ENCODE measurements around the gene CETP. TPM values are rescaled to one million over a fixed set of nuclear protein-coding genes. Genes with fewer than 3 reads are reported as not detected.

CETP gene
- total and polyA plus RNA-seq, 2 of the 13 experiments (the other 11 are each of a cell fraction or from before 2014, with no cell fraction given): 0.31 to 9.8 TPM

DNA sequence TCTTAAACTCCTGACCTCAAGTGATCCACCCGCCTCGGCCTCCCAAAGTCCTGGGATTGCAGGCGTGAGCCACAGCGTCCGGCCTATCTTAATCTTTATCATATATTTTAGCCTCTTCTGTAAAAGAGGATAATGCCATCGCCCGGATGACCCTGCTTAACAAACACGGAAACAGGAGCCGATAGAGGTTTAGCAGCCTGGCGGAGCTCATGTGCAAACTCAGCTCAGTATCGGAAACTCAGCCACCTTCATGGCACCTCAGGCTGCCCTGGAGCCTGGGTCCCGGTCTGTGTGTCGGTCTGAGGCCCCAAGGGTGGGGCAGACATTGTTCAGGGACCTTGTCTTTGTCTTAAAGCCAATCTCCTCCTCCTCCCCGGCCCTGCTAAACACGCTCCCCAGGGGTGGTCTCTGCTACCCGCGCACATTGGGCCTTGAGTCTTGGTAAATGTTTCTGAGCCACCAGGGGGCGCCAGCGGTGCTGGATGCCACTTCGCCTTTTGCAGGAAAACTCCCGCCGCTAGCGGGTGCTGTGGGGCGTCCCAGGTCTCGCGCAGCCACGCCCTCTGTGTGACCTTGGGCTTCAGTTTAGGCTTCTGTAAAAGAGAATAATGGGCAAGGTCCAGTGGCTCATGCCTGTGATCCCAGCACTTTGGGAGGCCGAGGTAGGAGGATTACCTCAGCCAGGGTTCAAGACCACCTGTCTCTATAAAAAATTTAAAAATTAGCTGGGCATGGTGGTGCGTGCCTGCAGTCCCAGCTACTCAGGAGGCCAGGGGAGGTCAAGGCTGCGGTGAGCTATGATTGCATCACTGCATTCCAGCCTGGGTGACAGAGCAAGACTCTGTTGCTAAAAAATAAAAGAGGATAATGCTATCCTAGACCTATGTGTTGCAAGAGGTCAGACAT, 2.7 kb downstream of the CETP start (continued):
- TF ChIP-seq, protein P1, sequence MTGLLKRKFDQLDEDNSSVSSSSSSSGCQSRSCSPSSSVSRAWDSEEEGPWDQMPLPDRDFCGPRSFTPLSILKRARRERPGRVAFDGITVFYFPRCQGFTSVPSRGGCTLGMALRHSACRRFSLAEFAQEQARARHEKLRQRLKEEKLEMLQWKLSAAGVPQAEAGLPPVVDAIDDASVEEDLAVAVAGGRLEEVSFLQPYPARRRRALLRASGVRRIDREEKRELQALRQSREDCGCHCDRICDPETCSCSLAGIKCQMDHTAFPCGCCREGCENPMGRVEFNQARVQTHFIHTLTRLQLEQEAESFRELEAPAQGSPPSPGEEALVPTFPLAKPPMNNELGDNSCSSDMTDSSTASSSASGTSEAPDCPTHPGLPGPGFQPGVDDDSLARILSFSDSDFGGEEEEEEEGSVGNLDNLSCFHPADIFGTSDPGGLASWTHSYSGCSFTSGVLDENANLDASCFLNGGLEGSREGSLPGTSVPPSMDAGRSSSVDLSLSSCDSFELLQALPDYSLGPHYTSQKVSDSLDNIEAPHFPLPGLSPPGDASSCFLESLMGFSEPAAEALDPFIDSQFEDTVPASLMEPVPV (CRISPR knock-in tag; IDR thresholded peaks at IDR 0.05): no peak
- TF ChIP-seq ZNF644 (CRISPR knock-in tag; IDR thresholded peaks at IDR 0.05; ENCODE audit: low read depth) (0 out of 2 replicates have a peak, but pooled peaks have one; percentile 23), EED (CRISPR knock-in tag; IDR thresholded peaks at IDR 0.05) (no peak), ZNF772 (CRISPR knock-in tag; IDR thresholded peaks at IDR 0.05) (peak; percentile 84), ZNF513 (CRISPR knock-in tag; conservative IDR thresholded peaks at IDR 0.05) (no peak), FIP1L1 (IDR thresholded peaks at IDR 0.05; ENCODE audit: borderline replicate concordance, insufficient read depth, low read depth, low read length) (no peak), ZSCAN25 (CRISPR knock-in tag; IDR thresholded peaks at IDR 0.05) (peak; percentile 58; the same call in 1 of the 2 replicates), ATF4 (CRISPR knock-in tag; IDR thresholded peaks at IDR 0.05) (peak; percentile 7 to 96; a peak in 2 of 4 replicates), ZNF160 (CRISPR knock-in tag; IDR thresholded peaks at IDR 0.05) (no peak), ATF2 (CRISPR knock-in tag; IDR thresholded peaks at IDR 0.05) (peak; percentile 94), ZNF414 (CRISPR knock-in tag; IDR thresholded peaks at IDR 0.05) (peak; percentile 74; the same call in 1 of the 2 replicates), ZNF33A (CRISPR knock-in tag; IDR thresholded peaks at IDR 0.05; ENCODE audit: borderline replicate concordance) (no peak), SNAPC2 (CRISPR knock-in tag; IDR thresholded peaks at IDR 0.05) (no peak), ZNF558 (CRISPR knock-in tag; IDR thresholded peaks at IDR 0.05; ENCODE audit: borderline replicate concordance) (no peak), CAMTA2 (CRISPR knock-in tag; IDR thresholded peaks at IDR 0.05; ENCODE audit: borderline replicate concordance) (no peak), RBM39 (IDR thresholded peaks at IDR 0.05; ENCODE audit: low read depth, low read length, poor library complexity, severe bottlenecking) (no peak), SP4 (CRISPR knock-in tag; IDR thresholded peaks at IDR 0.05) (peak; percentile 29; the same call in 1 of the 2 replicates), PCBP1 (IDR thresholded peaks at IDR 0.05; ENCODE audit: borderline replicate concordance, low read depth, low read length) (no peak), ZKSCAN5 (CRISPR knock-in tag; IDR thresholded peaks at IDR 0.05) (no peak), RFXAP (CRISPR knock-in tag; IDR thresholded peaks at IDR 0.05; ENCODE audit: borderline replicate concordance) (no peak), FOSL2 (CRISPR knock-in tag; IDR thresholded peaks at IDR 0.05) (peak; percentile 88), ZNF780A (CRISPR knock-in tag; IDR thresholded peaks at IDR 0.05) (no peak)
